GM21447 (cell line): ENCODE results near the gene TECR.

ENCODE experiments used
- ATAC-seq: cut with Tn5 transposase; IDR thresholded peaks from one replicate; pipeline ENCODE4 v1.9.1; 2021; ENCODE audit not compliant: unreplicated experiment

The TECR gene

DNA sequence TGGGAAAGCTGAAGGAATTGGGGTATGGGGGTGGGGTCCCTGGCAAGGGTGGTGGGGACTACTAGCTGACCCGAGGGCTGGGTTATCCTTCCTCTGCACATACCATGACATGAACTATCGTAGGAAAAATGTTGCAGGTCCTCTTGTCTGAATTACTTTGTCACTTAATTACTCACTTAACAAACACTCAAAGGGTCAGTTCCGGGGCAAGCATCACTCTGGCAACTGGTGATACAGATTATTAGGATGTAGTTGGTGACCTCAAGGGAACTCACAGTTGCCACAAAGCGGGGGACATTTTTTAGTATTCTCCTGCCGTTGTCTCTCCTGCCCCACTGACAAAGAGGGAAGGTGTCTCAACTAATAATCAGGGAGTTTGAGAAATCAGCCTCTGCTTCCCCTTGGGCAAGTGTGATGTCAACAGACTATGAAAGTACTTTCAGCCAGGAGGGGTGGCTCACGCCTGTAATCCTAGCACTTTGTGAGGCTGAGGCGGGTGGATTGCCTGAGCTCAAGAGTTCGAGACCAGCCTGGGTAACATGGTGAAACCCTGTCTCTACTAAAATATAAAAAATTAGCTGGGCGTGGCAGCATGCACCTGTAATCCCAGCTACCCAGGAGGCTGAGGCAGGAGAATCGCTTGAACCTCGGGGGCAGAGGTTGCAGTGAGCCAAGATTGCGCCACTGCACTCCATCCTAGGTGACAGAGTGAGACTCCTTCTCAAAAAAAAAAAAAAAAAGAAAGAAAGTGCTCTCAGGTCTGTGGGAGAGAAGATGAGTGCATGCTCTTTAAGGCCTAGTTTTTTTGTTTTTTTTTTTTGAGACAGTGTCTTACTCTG, 21.5 kb upstream of the TECR start:
- no peak for ATAC-seq

DNA sequence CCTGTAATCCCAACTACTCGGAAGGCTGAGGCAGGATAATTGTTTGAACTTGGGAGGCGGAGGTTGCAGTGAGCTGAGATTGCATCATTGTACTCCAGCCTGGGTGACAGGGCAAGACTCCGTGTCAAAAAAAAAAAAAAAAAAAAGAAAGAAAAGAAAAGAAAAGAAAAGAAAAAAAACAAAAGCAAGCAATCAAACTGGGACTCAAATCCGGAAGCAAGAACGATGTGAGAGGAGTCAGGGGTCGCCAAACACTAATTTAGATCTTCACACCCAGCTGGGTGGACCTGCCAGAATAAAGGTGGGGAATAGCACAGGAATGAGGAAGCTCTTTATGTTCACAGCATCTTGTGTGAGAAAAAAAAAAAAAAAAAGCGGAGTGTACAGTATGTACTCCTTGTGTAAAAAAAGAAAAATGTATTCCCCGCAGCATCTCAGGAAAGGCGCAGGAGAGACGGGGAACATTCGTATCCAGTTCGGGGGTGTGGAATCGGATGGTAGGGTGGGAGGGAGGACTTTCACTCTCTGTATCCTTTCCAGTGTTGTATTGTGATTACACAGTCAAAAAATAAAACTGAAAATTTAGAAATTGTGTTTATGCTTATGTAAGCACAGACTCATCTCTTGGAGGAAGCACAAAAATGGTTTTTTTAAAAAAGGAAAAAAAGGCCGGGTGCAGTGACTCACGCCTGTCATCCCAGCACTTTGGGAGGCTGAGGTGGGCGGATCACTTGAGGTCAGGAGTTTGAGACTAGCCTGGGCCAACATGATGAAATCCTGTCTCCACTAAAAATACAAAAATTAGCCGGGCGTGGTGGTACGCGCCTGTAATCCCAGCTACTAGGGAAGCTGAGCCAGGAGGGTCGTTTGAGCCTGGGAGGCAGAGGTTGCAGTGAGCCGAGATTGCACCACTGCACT, 18.8 kb upstream of the TECR start:
- no peak for ATAC-seq

DNA sequence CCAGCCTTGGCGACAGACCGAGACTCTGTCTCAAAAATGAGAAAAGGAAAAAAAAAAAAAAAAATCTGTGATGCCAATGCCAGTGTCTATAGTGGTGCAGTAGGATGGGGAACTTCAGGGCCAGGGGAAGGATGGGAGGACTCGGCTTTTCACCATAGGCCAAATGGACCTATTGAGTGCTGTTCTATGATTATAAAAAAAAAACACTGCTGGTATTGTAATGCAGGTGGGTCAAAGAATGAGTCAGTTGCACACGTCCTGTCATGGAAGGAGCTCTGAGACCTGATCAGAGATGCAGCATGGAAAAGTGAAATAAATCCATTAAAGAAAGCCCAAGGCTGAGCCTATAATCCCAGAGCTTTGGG, 18.2 kb upstream of the TECR start:
- ATAC-seq = no peak

DNA sequence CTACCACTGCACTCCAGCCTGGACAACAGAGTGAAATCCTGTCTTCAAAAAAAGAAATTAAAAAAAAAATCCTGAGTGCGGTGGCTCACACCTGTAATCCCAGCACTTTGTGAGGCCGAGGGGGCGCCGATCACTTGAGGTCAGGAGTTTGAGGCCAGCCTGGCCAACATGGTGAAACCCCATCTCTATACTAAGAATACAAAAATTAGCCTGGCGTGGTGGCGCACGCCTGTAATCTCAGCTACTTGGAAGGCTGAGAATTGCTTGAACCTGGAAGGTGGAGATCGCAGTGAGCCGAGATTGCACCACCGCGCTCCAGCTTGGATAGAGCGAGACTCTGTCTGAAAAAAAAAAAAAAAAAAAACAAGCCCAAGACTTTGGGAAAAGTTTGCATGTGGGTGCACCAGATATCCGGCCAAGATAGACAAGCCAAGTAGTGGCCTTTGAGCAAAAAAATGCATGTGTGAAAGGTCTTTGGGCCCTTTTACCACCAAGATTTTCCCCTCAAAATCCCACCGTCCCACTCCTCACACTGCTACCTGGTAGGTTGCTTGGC, 16.9 kb upstream of the TECR start:
- no peak for ATAC-seq

DNA sequence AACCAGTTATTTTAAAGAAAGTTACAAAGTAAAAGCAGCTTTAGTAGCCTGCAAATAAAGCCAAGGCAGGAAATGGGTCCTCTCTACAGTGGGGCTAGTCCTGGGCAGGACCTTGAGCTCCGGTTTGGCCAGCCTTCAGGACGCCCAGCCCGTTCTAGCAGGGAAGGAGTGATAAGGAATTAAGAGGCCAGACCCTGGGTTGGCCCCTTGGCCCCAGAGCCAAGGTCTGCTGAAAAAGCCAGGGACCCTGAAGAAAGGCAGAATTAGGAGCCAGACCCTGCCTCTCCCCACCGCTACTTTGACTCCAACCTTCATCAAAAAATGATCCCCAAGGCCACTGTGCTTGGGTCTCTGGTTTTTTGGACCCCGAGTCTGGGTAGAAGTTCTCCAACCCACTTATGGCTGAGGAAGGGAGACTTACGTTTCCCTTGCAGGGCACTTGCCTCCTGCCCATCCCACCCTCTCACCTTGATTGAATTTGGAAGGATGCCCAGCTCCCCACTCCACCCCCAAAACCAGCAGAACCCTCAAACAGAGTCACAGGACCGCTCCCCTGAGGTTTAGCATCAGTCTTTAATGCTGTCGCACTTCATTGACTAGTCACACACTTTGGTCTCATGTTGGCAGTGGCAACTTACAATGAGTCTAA, 15.1 kb upstream of the TECR start:
- ATAC-seq = no peak

DNA sequence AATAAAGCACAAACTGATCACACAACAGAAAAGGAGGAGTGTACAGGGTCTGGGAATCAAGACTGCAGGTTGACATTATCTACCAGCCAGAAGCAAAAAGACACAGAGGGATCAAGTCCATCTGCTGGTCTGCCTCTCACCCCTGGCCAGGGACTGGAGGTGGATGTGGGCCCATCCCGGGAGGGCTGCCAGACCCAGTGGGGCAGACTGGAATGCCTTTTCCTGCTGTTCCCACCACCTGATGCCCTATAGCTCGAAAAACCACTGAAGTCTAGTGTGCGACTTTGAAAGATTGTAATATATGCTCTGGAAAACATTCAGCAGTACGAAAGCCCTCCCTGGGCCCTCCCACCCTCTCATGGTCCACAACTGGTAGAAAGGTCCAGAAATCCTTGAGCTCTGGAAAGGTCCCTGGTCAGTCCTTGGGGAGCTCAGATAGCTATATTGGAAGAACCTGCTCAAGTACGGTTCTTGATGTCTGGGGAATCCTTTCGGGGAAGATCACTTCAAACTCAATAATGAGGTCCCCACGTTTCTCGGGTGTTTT, 13.8 kb upstream of the TECR start:
- ATAC-seq = no peak

DNA sequence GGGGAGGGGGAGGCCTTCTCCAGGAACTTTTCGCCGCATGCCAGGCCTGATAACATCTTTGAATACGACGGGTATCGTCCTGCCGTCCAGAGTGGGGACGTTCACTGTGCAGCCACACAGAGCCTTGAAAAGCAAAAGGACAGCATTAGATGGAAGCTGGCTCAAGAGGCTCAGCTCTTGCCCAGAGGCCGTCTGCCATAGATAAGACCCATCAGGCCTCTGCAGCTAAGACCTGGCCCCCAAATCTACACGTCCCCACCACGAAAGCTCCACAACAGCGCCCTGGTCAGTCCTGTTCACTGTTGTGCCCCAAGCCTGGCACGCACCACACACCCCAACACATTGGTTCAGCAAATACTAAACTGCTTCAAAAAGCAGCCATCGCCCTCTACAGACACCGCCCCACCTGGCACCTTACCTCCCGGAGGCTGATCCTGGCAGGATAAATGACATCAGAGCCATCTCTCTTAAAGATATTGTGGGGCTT, 13.3 kb upstream of the TECR start:
- ATAC-seq = no peak

DNA sequence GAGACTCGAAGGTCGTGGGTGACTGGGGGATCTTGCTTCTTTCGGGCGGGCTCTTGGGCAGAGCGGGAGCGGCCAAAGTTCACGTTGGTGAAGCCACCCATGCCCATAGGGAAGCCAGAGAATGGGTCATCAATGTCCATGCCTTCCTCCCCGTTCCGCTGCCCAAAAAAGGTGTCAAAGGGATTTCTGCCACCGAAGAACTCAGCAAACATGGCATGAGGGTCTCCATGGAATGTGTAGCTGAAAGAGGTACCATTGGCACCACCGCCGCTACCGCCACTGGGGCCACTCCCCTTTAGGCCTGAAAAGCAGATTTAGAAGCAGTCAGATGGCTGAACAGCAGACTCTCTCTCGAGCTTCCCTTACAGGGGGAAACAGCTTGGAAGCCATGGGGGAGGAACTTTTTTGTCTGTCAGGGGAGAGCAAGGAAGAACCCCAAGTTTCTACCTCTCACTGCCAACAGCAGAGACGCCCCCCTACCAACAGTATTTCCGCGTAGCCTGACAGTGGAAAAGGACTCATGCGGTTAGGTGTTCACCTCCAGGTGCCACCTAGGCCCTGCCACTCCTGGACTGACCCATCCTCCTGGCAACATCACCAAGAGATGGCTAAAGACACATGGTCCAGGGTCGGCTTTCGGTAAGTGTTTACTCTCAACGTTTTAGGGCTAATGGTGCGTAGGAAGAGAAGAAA, 12.5 kb upstream of the TECR start:
- no peak for ATAC-seq

DNA sequence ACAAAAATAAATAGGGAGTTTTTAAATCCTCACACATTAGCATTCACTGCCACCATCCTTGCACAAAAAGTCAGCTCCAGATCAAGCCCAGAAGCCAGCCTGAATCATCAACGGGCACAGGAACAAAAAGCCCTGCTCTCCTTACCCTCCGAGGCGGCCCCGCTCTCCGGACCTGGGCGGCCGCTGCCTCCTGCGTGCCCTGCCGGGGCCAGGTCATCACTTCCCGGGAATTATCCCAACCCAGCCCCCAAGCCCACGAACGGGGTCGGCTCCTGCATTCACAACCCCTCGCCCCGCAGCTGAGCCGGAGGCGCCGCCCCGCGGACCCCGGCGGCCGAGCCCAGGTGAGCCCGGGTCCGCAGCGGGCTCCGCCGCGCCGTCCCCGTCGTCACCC, 12.0 kb upstream of the TECR start:
- peak; percentile 1 for ATAC-seq

DNA sequence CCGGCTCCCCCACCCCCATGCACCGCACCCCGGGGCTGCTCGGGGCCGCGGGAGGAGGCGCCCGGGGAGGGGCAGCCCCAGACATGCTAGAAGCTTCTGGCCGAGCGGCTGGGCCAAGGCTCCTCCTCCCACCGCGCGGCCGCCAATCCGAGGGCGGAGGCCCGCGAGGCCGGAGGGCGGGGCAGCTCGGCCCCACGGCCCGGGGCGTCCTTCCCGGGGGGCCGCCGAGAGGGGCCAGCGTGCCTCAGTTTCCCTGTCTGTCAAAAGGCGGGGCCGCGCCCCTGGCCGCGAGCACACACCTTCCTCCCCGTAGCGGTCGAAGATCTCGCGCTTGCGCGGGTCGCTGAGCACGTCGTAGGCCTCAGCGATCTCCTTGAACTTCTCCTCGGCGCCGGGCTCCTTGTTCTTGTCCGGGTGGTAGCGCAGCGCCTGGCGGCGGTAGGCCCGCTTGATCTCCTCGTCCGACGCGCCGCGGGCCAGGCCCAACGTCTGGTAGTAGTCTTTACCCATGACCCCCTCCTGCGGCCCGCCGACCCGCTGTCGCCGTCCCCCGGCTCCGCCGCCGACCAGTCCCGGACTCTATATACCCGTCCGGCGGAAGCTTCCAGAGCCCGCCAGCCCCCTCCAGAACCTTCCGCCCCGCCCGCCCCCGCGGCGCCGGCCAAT, 11.4 kb upstream of the TECR start, which contains the start of gene DNAJB1:
Gene DNAJB1, minus strand, starts transcription at position 558 of the 666 bp plus-strand sequence. Its CDS starts 48 bp downstream, at position 510.
- ATAC-seq = peak; percentile 49

DNA sequence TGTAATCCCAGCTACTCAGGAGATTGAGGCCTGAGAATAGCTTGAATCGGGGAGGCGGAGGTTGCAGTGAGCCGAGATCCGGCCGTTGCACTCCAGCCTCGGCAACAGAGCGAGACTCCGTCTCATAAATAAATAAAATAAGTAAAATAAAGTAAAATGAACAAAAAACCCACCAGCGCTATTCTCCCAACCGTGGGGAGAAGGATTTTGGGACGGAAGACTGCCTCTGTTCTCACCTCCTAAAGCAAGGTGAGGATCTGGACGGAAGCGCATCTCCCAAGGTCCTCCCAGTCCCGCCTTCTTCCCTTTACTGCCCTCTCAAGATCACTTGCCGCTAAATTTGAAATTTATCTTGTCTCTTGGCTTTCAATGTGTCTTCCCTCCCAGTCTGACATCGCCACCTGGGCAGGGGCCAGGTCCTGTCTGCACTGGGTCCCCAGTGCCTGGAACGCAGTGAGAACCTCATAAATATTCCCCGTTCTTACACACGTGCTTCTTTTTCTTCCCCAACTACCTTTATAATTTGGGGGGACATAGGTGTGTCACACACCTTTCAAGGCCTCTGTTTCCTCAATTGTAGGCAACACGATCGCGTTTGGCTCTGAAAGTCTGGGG, 10.0 kb upstream of the TECR start:
- no peak for ATAC-seq

DNA sequence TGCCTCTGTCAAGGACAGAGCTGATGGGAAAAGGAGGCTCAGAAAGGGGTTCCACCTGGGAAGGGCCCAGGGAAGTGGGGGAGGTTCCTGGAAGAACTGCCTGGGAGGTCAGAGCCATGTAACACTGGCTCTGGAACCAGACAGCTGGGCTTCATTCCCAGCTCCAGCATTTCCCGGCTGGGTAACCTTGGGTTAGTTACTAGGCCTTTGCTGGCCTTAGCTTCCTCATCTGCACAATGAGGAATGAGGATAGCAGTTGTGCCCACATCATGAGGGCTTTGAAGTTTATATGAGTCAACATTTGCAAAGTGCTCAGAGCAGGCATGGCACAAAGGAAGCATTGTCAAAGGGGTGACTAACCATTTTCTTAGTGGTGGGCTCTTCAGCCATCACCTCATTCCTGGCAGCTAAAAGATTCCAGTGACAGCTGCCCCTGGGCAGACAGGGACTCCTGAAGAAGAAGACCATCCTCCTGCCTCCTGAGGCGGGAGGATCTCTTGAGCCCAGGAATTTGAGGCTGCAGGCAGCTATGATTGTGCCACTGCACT, 9.5 kb upstream of the TECR start:
- no peak for ATAC-seq

DNA sequence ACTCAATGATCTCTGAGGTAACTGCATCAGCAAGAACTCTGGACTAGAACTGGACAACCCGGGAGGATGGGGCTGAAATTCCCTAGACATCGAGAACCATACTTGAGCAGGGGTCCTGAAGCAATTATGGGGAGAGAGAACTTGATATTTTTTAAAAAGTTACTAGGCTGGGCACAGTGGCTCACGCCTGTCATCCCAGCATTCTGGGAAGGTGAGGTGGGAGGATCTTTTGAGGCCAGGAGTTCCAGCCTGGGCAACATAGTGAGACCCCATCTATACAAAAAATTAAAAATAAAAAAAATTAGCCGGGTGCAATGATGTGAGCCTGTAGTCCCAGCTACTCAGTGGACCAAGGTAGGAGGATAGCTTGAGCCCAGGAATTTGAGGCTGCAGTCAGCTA, 8.9 kb upstream of the TECR start:
- no peak for ATAC-seq

DNA sequence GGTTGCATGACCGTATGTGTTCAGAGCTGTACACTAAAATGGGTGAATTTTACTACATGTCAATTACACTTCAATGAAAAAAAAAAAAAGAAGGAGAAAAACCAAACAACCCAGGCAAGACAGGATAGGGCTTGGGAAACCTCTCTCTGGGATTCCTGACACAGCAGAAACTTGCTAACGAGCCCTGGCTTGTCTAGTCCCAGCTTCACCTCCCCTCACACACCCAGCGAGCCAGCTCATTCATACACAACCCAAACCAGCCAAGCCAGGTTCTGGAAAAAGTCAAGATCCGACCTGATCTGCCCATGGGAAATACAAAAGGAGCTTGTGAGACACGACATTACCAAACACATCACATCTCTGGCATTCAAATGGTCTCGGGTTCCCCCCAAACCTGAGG, 3.7 kb upstream of the TECR start:
- no peak for ATAC-seq

DNA sequence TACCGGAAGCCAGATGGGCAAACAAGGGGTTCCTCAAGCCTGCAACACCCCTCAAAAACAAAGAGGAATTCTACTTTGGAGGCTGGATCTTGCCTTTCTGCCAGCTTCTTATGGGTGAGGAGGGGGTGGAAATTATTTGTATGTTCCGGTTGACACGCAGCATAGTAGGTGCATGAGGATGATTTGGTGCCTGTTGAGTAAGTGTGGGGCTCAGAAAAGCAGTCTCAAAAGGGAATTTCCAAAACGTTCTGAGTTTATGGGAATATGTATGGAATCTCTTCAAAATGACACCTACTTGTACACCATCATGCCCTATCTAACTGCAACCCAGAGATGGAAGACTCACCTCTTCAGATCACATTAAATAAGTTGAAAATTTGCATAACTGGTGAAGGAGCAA, 3.0 kb upstream of the TECR start:
- no peak for ATAC-seq

DNA sequence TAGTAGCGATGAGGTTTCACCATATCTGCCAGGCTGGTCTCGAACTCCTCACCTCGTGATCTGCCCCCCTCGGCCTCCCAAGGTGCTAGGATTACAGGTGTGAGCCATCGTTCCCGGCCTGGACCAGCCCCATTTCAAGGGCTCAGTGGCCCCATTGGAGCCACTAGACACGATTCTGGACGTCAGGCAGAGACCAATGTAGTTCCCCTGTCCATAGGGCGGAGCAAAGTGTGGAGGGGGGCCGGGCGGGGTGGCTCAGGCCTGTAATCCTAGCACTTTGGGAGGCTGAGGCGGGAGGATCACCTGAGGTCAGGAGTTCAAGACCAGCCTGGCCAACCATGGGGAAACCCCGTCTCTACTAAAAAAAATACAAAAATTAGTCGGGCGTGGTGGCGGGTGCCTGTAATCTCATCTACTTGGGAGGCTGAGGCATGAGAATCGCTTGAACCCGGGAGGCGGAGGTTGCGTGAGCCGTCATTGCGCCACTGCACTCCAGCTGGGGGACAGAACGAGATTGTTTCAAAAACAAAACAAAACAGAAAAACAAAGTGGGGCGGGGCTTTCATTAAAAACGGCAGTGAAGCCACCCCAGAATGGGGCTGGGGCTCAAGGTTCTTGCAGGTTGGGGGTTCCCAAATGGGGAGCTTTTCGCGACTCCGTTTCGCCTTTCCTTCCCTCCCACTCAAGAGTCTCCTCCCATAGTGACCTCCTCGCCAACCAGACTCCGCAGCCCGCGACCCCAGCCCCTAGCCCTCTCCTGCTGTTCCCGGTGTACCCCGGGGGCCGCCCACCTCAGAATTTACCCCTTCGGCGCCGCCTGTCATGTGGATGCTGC, 758 bp upstream of the TECR start:
- no peak for ATAC-seq

DNA sequence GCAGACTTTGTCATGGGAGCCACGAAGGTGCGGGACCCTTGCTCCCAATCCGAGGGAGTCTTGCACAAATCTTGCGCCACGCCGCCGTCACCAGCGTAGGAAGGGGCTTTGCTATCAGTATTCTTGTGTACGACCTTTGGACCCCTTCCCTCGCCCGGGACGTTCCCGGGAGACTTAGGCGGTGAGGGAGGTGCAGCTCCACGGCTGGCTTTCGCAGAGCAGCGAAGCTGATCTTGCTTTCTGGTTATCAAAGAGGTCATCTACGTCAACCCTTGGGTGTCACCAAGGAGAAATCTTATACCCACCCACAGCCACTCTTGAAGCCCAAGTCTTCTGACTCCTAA, 583 bp downstream of the TECR start:
- ATAC-seq = no peak

DNA sequence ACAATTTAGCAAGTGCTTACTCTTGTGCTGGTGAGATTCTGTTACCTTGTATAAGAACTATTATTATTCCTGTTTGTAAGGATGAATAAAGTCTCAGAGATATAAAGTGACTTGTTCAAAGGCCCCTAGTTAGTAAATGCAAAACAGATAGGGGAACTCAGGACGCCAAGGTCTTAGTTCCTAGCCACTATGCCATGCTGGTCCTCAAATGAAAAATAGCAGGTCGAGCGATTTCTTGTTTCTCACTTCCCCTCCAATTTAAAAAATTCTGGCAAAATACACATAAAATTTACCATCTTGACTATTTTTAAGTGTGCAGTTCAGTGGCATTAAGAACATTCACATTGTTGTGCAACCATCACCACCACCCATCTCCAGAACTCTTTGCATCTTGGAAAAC, 1.1 kb downstream of the TECR start:
- no peak for ATAC-seq
